HG02870 (cell line): Measurements from ENCODE around the gene OR56A1.
"Not testable (repeated sequence)": the region's sequence is repeated elsewhere in the genome, so short reads cannot be mapped to it uniquely, and the experiment has no call there.

Source experiments
- ATAC-seq: cut with Tn5 transposase; IDR thresholded peaks from one replicate; pipeline ENCODE4 v1.9.1; 2021; ENCODE audit warnings: mild to moderate bottlenecking, moderate library complexity; ENCODE audit not compliant: unreplicated experiment

OR56A1 gene

GRCh38 chr11:6030708-6031405, at the start of gene OR56A1:
OR56A1 (minus strand) TSS chr11:6030758; CDS start chr11:6027692, 3,066 bp downstream.
- no peak for ATAC-seq

GRCh38 chr11:6079463-6079862, 48.9 kb upstream of the OR56A1 start:
- ATAC-seq: no peak

GRCh38 chr11:6077723-6078122, 47.2 kb upstream of the OR56A1 start:
- ATAC-seq: no peak

- not testable (repeated sequence) for ATAC-seq
These were observed 45.9 kb upstream of the OR56A1 start for GRCh38 chr11:6076443-6076842.

GRCh38 chr11:6067502-6067901, 36.9 kb upstream of the OR56A1 start:
- no peak for ATAC-seq

- peak; percentile 56 for ATAC-seq
These were observed 32.3 kb upstream of the OR56A1 start for GRCh38 chr11:6062691-6063358.

- no peak for ATAC-seq
These were observed 30.9 kb upstream of the OR56A1 start for GRCh38 chr11:6061475-6061874.

GRCh38 chr11:6057452-6057851, 26.9 kb upstream of the OR56A1 start:
- ATAC-seq: no peak

GRCh38 chr11:6055569-6055968, 25.0 kb upstream of the OR56A1 start:
- no peak for ATAC-seq

- no peak for ATAC-seq
These were observed 21.8 kb upstream of the OR56A1 start for GRCh38 chr11:6052374-6052773.

- ATAC-seq: no peak
These were observed 10.3 kb upstream of the OR56A1 start for GRCh38 chr11:6040874-6041273.

GRCh38 chr11:6027501-6027900, 3.1 kb downstream of the OR56A1 start:
- no peak for ATAC-seq

- no peak for ATAC-seq
These were observed 5.5 kb downstream of the OR56A1 start for GRCh38 chr11:6025056-6025455.

GRCh38 chr11:6022956-6023355, 7.6 kb downstream of the OR56A1 start:
- ATAC-seq: no peak

GRCh38 chr11:6013042-6013441, 17.5 kb downstream of the OR56A1 start:
- no peak for ATAC-seq

- ATAC-seq: no peak
These were observed 18.4 kb downstream of the OR56A1 start for GRCh38 chr11:6012035-6012668.

GRCh38 chr11:6006846-6007245, 23.7 kb downstream of the OR56A1 start, which contains the start of gene OR56A4:
OR56A4 (minus strand) TSS chr11:6006946; CDS start chr11:6002992, 3,954 bp downstream.
- no peak for ATAC-seq

- no peak for ATAC-seq
These were observed 24.2 kb downstream of the OR56A1 start for GRCh38 chr11:6006395-6006794.

- ATAC-seq: no peak
These were observed 28.3 kb downstream of the OR56A1 start for GRCh38 chr11:6002202-6002699.

GRCh38 chr11:5994791-5995190, 35.8 kb downstream of the OR56A1 start:
- no peak for ATAC-seq

GRCh38 chr11:5992604-5993251, 37.8 kb downstream of the OR56A1 start:
- peak; percentile 50 for ATAC-seq
